ENCODE data around the gene EVI5.

Gene EVI5

GRCh38 chr1:92583821-92584760 lies 200.8 kb downstream of the EVI5 start:
- Histone ChIP-seq H3K27ac (ENCODE audit: poor library complexity, severe bottlenecking) (peak overlapping the region; percentile 90), H3K4me3 (ENCODE audit: severe bottlenecking) (peak overlapping the region; percentile 7), H3K27me3 (ENCODE audit: insufficient read depth, poor library complexity, severe bottlenecking) (no peaks in the 10 kb centered on the region), H3K36me3 (ENCODE audit: low read depth) (peaks cover 10% of the 10 kb centered on the region; the same call in 1 of the 2 replicates), H3K4me1 (ENCODE audit: insufficient read depth, poor library complexity, severe bottlenecking) (peaks cover 23% of the 10 kb centered on the region), H3K9me3 (ENCODE audit: severe bottlenecking) (no peaks in the 10 kb centered on the region)
- peak; percentile 26 for TF ChIP-seq CTCF (IDR thresholded peaks at IDR 0.05; ENCODE audit: poor library complexity, severe bottlenecking)
- DNase-seq (ENCODE audit: low spot score) (no peak), ATAC-seq (ENCODE audit: low read depth) (peak; percentile 87)

GRCh38 chr1:92577261-92577895 lies 207.5 kb downstream of the EVI5 start:
- Histone ChIP-seq H3K9me3 (ENCODE audit: severe bottlenecking) (no peaks in the 10 kb centered on the region), H3K4me1 (ENCODE audit: insufficient read depth, poor library complexity, severe bottlenecking) (peaks cover 15% of the 10 kb centered on the region), H3K36me3 (ENCODE audit: low read depth) (peaks cover 7% of the 10 kb centered on the region; the same call in 1 of the 2 replicates), H3K4me3 (ENCODE audit: severe bottlenecking) (no peak overlapping the region), H3K27me3 (ENCODE audit: insufficient read depth, poor library complexity, severe bottlenecking) (no peaks in the 10 kb centered on the region), H3K27ac (ENCODE audit: poor library complexity, severe bottlenecking) (peak overlapping the region; percentile 34)
- ATAC-seq (ENCODE audit: low read depth) (peak; percentile 86), DNase-seq (ENCODE audit: low spot score) (no peak)
- TF ChIP-seq CTCF (IDR thresholded peaks at IDR 0.05; ENCODE audit: poor library complexity, severe bottlenecking), result no peak

- no peak overlapping the region for H3K4me3 ChIP-seq (ENCODE audit: severe bottlenecking)
- no peaks in the 10 kb centered on the region for H3K27me3 ChIP-seq (ENCODE audit: insufficient read depth, poor library complexity, severe bottlenecking)
- no peak for DNase-seq (ENCODE audit: low spot score)
- H3K9me3 ChIP-seq (ENCODE audit: severe bottlenecking), result no peaks in the 10 kb centered on the region
- no peak overlapping the region for H3K27ac ChIP-seq (ENCODE audit: poor library complexity, severe bottlenecking)
- no peak for TF ChIP-seq CTCF (IDR thresholded peaks at IDR 0.05; ENCODE audit: poor library complexity, severe bottlenecking)
- H3K36me3 ChIP-seq (ENCODE audit: low read depth), result 0 out of 2 replicates have a peak, but pooled peaks cover 3% of the 10 kb centered on the region
- no peak for ATAC-seq (ENCODE audit: low read depth)
- peaks cover 15% of the 10 kb centered on the region for H3K4me1 ChIP-seq (ENCODE audit: insufficient read depth, poor library complexity, severe bottlenecking)
Measured at GRCh38 chr1:92575123-92575522, 209.8 kb downstream of the EVI5 start.

- Histone ChIP-seq H3K4me3 (ENCODE audit: severe bottlenecking) (no peak overlapping the region), H3K4me1 (ENCODE audit: insufficient read depth, poor library complexity, severe bottlenecking) (peaks cover 10% of the 10 kb centered on the region), H3K36me3 (ENCODE audit: low read depth) (0 out of 2 replicates have a peak, but pooled peaks cover 5% of the 10 kb centered on the region), H3K27ac (ENCODE audit: poor library complexity, severe bottlenecking) (no peak overlapping the region), H3K27me3 (ENCODE audit: insufficient read depth, poor library complexity, severe bottlenecking) (no peaks in the 10 kb centered on the region), H3K9me3 (ENCODE audit: severe bottlenecking) (no peaks in the 10 kb centered on the region)
- TF ChIP-seq CTCF (IDR thresholded peaks at IDR 0.05; ENCODE audit: poor library complexity, severe bottlenecking), result no peak
- no peak for ATAC-seq (ENCODE audit: low read depth)
- DNase-seq (ENCODE audit: low spot score), result no peak
Measured at GRCh38 chr1:92572520-92572919, 212.4 kb downstream of the EVI5 start.
